Measurements from ENCODE around the gene MYO15B.

Gene MYO15B

DNA sequence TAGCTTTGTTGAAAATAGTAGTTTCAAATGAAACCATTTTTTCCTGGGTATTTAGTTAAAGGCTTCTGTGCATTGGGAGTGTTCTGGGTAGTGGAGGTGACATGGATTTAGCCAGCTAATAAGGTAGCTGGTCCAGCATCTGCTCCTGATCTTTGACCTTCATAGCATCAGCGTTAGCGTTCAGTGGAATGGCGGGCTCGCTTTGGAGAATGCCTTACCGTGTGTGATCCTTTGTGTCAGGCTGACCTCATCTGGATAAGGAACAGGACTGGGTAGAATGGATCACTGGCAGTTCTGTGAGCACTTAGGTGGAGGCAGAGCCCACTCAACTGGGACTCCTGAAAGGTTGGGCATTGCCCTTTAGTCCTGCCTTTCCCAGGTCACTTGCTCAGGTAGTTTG, 83.3 kb downstream of the MYO15B start:
- no peak for DNase-seq

DNA sequence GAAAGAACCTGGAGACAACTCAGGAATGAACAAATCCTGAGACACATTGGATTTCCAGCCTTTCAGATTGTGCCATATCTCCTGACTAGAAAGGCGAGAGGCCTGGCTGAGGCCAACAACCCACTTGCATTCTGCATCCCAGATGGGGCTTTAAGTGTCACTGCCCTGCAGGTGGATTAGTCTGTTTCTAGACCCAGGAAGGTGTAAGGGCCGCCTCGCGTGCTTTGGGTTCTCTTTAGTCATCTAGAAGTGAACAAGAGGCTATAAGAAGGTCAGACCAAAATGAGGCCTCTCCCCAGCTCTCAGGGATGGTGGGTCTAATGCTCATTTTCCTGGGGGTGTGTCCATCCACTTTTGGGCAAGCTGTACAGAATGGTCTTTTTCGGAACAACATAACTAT, 84.4 kb downstream of the MYO15B start:
- no peak for DNase-seq

- DNase-seq: no peak
Measured at GRCh38 chr17:75673487-75673886, 85.9 kb downstream of the MYO15B start.
